NCI-H748 treated with DMSO at 0.1 percent for 48 hours (cell line): ENCODE results near the gene TEX35.

ENCODE experiments used
- DNase-seq: peaks from one replicate; lab custom pipeline; 2025; lab: John Stamatoyannopoulos, UW

The TEX35 gene

DNA sequence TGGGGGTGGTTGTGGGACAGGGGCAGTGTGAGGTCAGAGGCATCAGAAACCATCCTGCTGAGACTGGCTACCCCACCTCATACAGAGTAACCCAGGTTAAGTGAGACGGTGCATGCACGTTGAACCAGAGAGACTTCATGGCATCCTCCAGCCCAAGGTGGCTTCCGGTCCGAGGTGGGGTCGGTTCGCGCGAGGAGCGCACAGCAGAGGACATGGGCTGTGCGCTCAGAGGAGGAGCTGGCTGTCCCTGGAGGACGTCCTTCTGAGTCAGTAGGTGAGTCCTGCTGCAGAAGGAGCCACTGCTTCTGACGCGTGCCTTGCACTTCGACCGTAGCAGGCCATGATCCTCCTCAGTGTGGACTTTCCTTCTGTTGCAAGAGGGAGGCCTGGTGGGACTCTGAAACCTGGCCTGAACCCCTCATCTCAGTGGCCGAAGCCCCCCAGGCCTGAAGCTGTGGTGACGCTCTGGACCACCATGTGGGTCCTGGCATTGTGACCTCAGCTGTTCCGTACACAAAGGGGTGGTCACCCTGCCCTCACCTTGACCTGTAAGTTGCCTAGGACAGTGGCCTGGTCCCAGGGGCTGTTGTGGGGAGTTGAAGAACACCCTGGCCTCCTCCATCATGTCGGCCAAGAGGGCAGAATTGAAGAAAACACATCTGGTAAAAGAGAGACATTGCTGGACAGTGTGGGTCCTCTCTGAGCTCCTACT lies at the start of gene TEX35:
Gene TEX35, plus strand, starts transcription at position 544 of the 712 bp plus-strand sequence. Its CDS starts 80 bp downstream, at position 624.
- no peak for DNase-seq

- DNase-seq, result no peak
Observed at GRCh38 chr1:178464141-178464540, 48.8 kb upstream of the TEX35 start.

GRCh38 chr1:178464566-178464965 lies 48.3 kb upstream of the TEX35 start:
- DNase-seq, result no peak

DNA sequence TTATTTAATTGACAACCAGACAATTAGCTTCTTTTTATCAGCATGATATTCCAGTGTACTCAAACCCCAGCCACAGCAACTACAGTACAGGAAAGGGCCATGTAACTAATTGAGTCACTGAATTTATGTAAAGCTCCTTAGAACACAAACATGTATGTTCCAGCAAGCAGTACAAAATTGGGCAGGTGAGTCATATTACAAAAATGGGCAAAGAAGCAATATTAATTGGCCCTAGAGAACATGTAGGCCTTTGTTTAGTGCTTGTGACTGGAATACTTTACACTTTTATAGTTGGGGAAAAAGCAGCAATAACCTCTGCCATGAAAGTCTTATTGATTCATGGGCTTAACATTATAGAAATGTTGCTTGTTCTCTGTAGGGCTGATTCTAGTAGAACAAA lies 47.9 kb upstream of the TEX35 start:
- DNase-seq, result no peak

DNA sequence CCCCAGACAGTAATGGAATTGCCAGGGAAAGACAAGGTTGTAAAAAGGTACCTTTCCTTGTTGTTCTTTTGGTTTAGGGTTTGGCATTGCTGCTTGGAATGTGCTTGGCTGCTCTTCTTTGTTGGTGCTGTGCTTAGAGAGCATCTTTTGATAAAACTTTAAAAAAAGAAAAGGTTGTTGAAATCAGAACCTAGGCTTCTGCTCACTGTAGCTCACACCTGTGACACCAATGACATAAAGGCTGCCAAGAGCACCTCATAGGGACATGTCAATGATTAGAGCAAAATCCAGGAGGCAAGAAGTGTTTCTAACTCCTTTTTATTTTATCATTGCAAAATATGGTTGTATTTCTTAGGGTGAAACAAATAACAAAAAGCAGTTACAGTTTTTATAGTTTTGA lies 45.1 kb upstream of the TEX35 start:
- no peak for DNase-seq

- no peak for DNase-seq
Observed at GRCh38 chr1:178470411-178470960, 42.4 kb upstream of the TEX35 start.

- no peak for DNase-seq
Observed at GRCh38 chr1:178472531-178472930, 40.4 kb upstream of the TEX35 start.

GRCh38 chr1:178477373-178477772 lies 35.5 kb upstream of the TEX35 start:
- DNase-seq, result no peak

DNA sequence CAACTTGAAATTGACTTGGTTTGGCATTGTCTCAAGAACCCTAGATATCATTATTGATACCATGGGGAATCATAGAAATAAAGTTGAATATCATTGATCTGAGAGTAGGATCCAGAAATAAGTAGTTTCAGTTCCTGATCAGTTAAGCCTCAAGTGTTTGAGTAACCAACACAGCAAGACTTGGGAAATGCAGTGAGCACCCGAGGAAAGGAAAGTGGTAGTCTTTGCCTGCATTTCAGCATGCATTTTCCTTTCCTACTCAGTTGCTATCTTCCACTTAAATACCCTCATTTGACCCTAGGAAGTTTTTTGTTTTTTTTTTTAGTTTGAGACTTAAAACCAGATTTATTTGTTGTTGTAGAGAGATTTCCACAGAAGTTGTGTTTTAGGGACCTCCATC lies 35.1 kb upstream of the TEX35 start:
- DNase-seq, result no peak

DNA sequence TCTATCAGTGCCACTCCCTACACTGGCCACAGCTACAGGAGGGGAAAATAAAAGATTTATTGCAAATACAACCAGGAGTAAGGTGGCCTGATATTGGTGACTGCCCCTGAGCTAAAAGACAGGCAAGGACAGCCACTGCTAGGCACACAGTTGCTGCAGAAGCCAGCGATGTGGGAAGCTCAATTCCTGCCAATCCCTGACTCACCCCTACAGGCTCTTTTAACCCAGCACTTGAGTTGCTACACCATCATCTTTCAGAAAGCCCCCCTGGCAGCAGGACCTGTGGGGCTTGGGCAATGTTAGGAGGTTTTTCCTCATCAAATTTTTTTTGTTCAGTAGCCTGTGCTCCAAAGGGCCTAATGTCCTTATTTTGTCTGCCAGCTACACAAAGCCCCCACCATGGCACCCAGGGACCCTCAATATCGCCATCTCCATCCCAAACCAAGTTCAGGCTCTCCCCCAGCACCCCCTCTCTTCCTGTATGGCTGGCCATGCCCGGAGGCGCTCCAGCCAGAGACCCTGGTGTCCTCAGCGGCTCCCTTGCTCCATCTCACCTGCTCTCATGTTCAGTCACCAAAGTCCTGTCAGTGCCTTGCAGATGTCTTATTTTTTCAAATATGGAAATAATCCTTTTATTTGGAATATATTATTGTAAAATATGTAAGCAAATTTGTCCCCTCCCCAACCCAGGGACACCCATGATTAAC lies 29.5 kb upstream of the TEX35 start:
- DNase-seq, result no peak

DNA sequence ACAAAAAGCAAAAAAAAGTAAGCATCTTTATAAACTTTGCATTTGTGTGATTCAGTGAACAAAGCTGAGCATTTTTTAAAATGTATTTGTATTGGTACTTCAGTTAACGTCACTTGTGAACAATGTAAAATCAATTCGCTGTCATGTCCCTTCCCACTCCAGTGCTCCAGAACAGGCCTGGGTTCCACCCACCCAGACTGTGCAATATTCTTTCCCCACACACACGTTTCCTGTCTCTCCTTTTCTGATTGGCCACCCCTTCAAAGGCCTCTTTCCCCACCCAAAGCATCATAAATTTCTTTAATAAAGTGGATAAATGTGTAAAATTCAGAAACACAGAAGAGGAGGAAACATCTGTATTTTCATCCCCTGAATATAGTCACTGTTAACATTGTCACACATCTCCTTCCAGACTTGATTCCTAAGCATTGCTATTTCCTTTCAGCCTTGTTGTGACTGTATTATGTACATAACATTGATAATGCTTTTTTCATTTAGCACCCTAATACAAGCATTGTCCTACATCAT lies 28.1 kb upstream of the TEX35 start:
- no peak for DNase-seq

GRCh38 chr1:178485541-178485981 lies 27.3 kb upstream of the TEX35 start:
- DNase-seq, result no peak

- no peak for DNase-seq
Observed at GRCh38 chr1:178486100-178487069, 26.5 kb upstream of the TEX35 start.

GRCh38 chr1:178487070-178487615 lies 25.8 kb upstream of the TEX35 start:
- no peak for DNase-seq

DNA sequence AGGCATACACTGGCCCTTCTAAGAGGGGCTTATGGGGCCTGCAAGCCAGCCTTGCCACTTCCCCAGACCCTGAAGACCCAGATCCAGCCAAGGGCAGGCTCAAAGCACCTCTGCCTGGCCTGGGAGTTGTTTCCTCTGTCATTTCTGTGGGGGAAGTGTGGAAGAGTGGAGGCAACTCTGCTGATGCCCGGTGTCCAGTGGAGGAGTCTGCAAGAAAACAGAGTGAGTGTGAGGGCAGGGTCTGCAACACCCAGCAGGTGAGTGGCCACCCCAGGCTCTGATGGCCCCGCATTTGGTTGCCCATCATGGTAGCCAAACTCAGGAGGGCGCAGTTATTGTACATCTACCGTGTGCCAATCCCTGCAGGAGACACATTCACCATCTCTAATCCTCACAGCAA lies 24.5 kb upstream of the TEX35 start:
- no peak for DNase-seq

GRCh38 chr1:178489399-178489798 lies 23.5 kb upstream of the TEX35 start:
- DNase-seq, result no peak

GRCh38 chr1:178490136-178490535 lies 22.8 kb upstream of the TEX35 start:
- no peak for DNase-seq

DNA sequence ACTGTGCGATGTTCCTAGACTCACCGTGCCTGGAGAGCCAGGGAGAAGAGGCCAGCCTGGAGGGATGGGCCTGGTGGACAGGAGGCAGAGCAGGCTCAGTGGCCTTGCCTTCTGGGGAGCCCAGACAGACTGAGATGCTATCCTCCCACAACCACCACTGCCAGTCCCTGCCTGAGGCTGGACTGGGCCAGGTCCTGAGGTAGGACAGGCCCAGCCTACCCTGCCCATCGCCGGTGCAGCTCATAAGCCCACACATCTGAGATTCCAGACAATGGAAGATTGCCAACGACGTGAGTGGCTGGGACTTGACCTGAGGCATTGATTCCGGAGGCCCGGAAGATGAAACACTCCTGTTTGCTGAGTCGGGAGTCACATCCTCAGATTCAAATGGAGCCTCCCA lies 21.9 kb upstream of the TEX35 start:
- DNase-seq, result no peak

DNA sequence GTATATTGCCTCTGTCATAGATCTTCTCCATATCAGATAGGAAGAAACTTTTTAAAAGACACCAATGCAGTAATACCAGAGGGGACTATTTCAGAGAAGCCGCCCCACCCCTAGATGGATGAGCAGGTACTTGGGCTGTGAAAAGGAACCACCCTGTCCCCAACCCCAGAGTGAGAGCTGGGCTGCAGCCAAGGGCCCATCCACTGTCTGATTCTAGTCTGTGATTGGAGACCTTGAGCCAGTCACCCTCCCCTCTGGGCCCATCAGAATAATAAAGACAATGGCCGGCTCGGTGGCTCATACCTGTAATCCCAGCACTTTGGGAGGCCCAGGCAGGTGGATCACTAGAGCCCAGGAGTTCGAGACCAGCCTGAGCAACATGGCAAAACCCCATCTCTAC lies 21.2 kb upstream of the TEX35 start:
- DNase-seq, result no peak

DNA sequence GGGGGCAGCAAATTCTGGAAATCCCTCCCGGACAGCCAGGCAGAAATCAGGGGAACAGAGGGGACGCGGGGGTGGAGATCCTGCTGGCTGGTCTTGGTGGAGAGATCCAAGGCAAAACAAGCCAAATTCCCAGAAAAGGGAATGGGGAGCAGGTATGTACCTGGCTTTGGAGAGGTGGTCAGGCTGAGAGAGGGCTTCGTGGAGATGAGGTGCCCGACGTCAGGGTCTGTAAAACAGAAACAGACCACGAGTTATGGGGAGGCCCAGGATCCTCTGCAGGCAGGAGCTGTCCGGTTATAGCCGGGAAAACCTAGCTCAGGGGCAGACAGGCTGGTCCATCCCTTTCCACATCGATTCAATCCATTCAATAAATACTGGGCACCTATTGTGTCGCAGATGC lies 20.6 kb upstream of the TEX35 start:
- DNase-seq, result no peak

- no peak for DNase-seq
Observed at GRCh38 chr1:178493301-178493741, 19.6 kb upstream of the TEX35 start.

- DNase-seq, result no peak
Observed at GRCh38 chr1:178494569-178494971, 18.3 kb upstream of the TEX35 start.
